Measurements from ENCODE around the gene FBXL13.

- TF ChIP-seq CTCF (conservative IDR thresholded peaks at IDR 0.05 in 1 of 2, IDR thresholded peaks at IDR 0.05 in 1 of 2; ENCODE audit: extremely low read depth in 1 of 2, insufficient read depth in 1 of 2, low read depth in 1 of 2, low read length in 2 of 2) (no peak), EZH2 (IDR thresholded peaks at IDR 0.05; ENCODE audit: borderline replicate concordance, low read length) (no peak)
Measured at GRCh38 chr7:102859799-102860125, 214.8 kb downstream of the FBXL13 start.

Data from mammary epithelial cell (primary cell).